Colonic mucosa (tissue), 4 donors: ENCODE results near the gene WSB1. TPM values are rescaled to one million over a fixed set of nuclear protein-coding genes. Genes with fewer than 3 reads are reported as not detected.

Experiments
- DNase-seq: peaks from one replicate; pipeline ENCODE4 v3.0.0-alpha.2; 2020
- H3K27ac ChIP-seq: fragments of 200-600 bp; one replicate; pipeline ENCODE4 v1.8.0; 2021
- H3K27me3 ChIP-seq: fragments of 200-600 bp; one replicate; pipeline ENCODE4 v1.8.0; 2021
- H3K36me3 ChIP-seq: fragments of 200-600 bp; one replicate; pipeline ENCODE4 v1.8.0; 2021
- H3K4me1 ChIP-seq: fragments of 200-600 bp; one replicate; pipeline ENCODE4 v1.8.0; 2021; ENCODE audit warnings: mild to moderate bottlenecking
- H3K4me3 ChIP-seq: fragments of 200-600 bp; one replicate; pipeline ENCODE4 v1.8.0; 2021
- H3K9ac ChIP-seq, 2 donors: one replicate each; pipeline ENCODE4 v1.7.0; 2013; ENCODE audit warnings: control low read depth in 2 of 2, low read depth in 2 of 2, low read length in 2 of 2
- H3K9me3 ChIP-seq: fragments of 200-600 bp; one replicate; pipeline ENCODE4 v1.8.0; 2021
- CTCF ChIP-seq: fragments of 200-600 bp; IDR thresholded peaks from one replicate; pipeline ENCODE4 v1.8.0; 2022; ENCODE audit warnings: antibody characterized with exemption, mild to moderate bottlenecking
- intact Hi-C: fragments of 100-400 bp; cut with DNase I; formaldehyde crosslinking; loops from one replicate; pipeline ENCODE4 v1.14.1; 2022
- total RNA-seq, 2 donors: library from RNA; stranded (reverse); fragmentation: NEBNext Ultra II Directional in 1 of 2; extraction: Animal tissue kit (Norgen Biotek cat#: 25700) in 1 of 2; gene quantifications; one replicate each; pipeline ENCODE4 v1.2.1, GENCODE V29; 2021
- donor health status: healthy.
- donor health status: DM: no; HTN: no; CAD: no.
- donor health status: DM: no; HTN: no; CAD: no.

WSB1 gene
- total RNA-seq, 2 donors from 2014 or later: 94.2 to 150 TPM

GRCh38 chr17:27343294-27343693 is 49.4 kb downstream of the WSB1 start:
- no peak for TF ChIP-seq CTCF
- intact Hi-C loops: no loop called here
- H3K36me3 ChIP-seq: no peaks in the 10 kb centered on the region
- H3K27ac ChIP-seq: no peak overlapping the region
- H3K4me1 ChIP-seq: no peaks in the 10 kb centered on the region
- DNase-seq: no peak
- H3K9ac ChIP-seq: no peak overlapping the region
- H3K4me3 ChIP-seq: no peak overlapping the region
- H3K9me3 ChIP-seq: no peaks in the 10 kb centered on the region
- no peaks in the 10 kb centered on the region for H3K27me3 ChIP-seq

GRCh38 chr17:27343977-27344607 is 50.2 kb downstream of the WSB1 start:
- DNase-seq: no peak
- H3K27me3 ChIP-seq: no peaks in the 10 kb centered on the region
- no peak overlapping the region for H3K27ac ChIP-seq
- H3K4me1 ChIP-seq: no peaks in the 10 kb centered on the region
- no peak overlapping the region for H3K4me3 ChIP-seq
- H3K9ac ChIP-seq: no peak overlapping the region
- TF ChIP-seq CTCF: no peak
- intact Hi-C loops: no loop called here
- H3K36me3 ChIP-seq: no peaks in the 10 kb centered on the region
- no peaks in the 10 kb centered on the region for H3K9me3 ChIP-seq

- no peak for DNase-seq
- no peak for TF ChIP-seq CTCF
- H3K9me3 ChIP-seq: no peaks in the 10 kb centered on the region
- intact Hi-C loops: no loop called here
- H3K36me3 ChIP-seq: no peaks in the 10 kb centered on the region
- no peak overlapping the region for H3K27ac ChIP-seq
- H3K9ac ChIP-seq: no peak overlapping the region
- no peaks in the 10 kb centered on the region for H3K27me3 ChIP-seq
- H3K4me1 ChIP-seq: no peaks in the 10 kb centered on the region
- no peak overlapping the region for H3K4me3 ChIP-seq
These were observed 51.4 kb downstream of the WSB1 start for GRCh38 chr17:27345141-27345904.

- Histone ChIP-seq H3K4me3 (no peak overlapping the region), H3K9ac (no peak overlapping the region), H3K27ac (no peak overlapping the region), H3K36me3 (no peaks in the 10 kb centered on the region), H3K4me1 (no peaks in the 10 kb centered on the region), H3K9me3 (no peaks in the 10 kb centered on the region), H3K27me3 (no peaks in the 10 kb centered on the region)
- DNase-seq: no peak
- intact Hi-C loops: no loop called here
- no peak for TF ChIP-seq CTCF
These were observed 52.5 kb downstream of the WSB1 start for GRCh38 chr17:27346228-27346899.

GRCh38 chr17:27348196-27348595 is 54.3 kb downstream of the WSB1 start:
- H3K9ac ChIP-seq: no peak overlapping the region
- no peaks in the 10 kb centered on the region for H3K4me1 ChIP-seq
- TF ChIP-seq CTCF: no peak
- no peak overlapping the region for H3K4me3 ChIP-seq
- H3K36me3 ChIP-seq: no peaks in the 10 kb centered on the region
- DNase-seq: no peak
- H3K9me3 ChIP-seq: no peaks in the 10 kb centered on the region
- H3K27me3 ChIP-seq: no peaks in the 10 kb centered on the region
- intact Hi-C loops: no loop called here
- H3K27ac ChIP-seq: no peak overlapping the region
